ENCODE results near the gene DCDC2C.

DCDC2C gene

GRCh38 chr2:3867469-3867868, 164.1 kb downstream of the DCDC2C start:
- TF ChIP-seq, protein P1, sequence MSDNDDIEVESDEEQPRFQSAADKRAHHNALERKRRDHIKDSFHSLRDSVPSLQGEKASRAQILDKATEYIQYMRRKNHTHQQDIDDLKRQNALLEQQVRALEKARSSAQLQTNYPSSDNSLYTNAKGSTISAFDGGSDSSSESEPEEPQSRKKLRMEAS (IDR thresholded peaks at IDR 0.05; ENCODE audit: low read depth, low read length): no peak
- TF ChIP-seq CTCF (IDR thresholded peaks at IDR 0.05; ENCODE audit: low read depth, low read length) (no peak), POLR2A (IDR thresholded peaks at IDR 0.05; ENCODE audit: extremely low read depth, insufficient read length) (no peak), MYC (IDR thresholded peaks at IDR 0.05; ENCODE audit: low read depth, low read length) (no peak)

GRCh38 chr2:3868012-3868805, 164.8 kb downstream of the DCDC2C start:
- DNase-seq (ENCODE audit: low read depth): no peak
- H3K4me3 ChIP-seq (ENCODE audit: low read depth, low read length): no peak overlapping the region
- TF ChIP-seq POLR2A (IDR thresholded peaks at IDR 0.05; ENCODE audit: extremely low read depth, insufficient read length): no peak
- TF ChIP-seq CTCF (IDR thresholded peaks at IDR 0.05; ENCODE audit: low read depth, low read length): no peak
- TF ChIP-seq, protein P1 (IDR thresholded peaks at IDR 0.05; ENCODE audit: low read depth, low read length): no peak
- TF ChIP-seq MYC (IDR thresholded peaks at IDR 0.05; ENCODE audit: low read depth, low read length): no peak

More at GRCh38 chr2:3867469-3867868, 164.1 kb downstream of the DCDC2C start:
- H3K4me3 ChIP-seq (ENCODE audit: low read depth, low read length): no peak overlapping the region
- no peak for DNase-seq (ENCODE audit: low read depth)

DNA sequence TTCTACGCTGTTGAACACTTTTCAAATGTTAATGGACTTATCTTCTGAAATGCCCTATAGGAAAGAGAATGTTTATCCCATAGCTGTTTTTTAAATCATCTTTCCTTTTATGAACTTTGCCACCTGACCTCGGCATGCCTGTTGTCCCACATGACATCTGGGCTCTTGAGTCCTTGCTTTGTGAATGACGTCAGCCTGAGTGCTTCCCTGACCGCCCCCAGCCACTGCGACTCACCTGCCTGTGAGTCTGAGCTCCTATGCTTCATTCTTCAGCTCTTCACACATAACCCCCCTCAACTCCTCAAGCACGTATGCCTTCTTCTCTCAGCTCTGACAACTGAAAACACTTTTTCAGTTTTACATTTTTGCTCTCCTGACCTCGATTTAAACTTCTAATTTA, 166.8 kb downstream of the DCDC2C start:
- no peak overlapping the region for H3K4me3 ChIP-seq (ENCODE audit: low read depth, low read length)
- no peak for DNase-seq (ENCODE audit: low read depth)
- TF ChIP-seq POLR2A (IDR thresholded peaks at IDR 0.05; ENCODE audit: extremely low read depth, insufficient read length) (no peak), CTCF (IDR thresholded peaks at IDR 0.05; ENCODE audit: low read depth, low read length) (no peak), MYC (IDR thresholded peaks at IDR 0.05; ENCODE audit: low read depth, low read length) (no peak)
- TF ChIP-seq, protein P1 (IDR thresholded peaks at IDR 0.05; ENCODE audit: low read depth, low read length): no peak

GRCh38 chr2:3871002-3871401, 167.6 kb downstream of the DCDC2C start:
- no peak for TF ChIP-seq MYC (IDR thresholded peaks at IDR 0.05; ENCODE audit: low read depth, low read length)
- no peak for TF ChIP-seq CTCF (IDR thresholded peaks at IDR 0.05; ENCODE audit: low read depth, low read length)
- TF ChIP-seq, protein P1 (IDR thresholded peaks at IDR 0.05; ENCODE audit: low read depth, low read length): no peak
- TF ChIP-seq POLR2A (IDR thresholded peaks at IDR 0.05; ENCODE audit: extremely low read depth, insufficient read length): no peak
- peak; percentile 11 for DNase-seq (ENCODE audit: low read depth)
- no peak overlapping the region for H3K4me3 ChIP-seq (ENCODE audit: low read depth, low read length)

- H3K4me3 ChIP-seq (ENCODE audit: low read depth, low read length): no peak overlapping the region
- no peak for TF ChIP-seq MYC (IDR thresholded peaks at IDR 0.05; ENCODE audit: low read depth, low read length)
- TF ChIP-seq, protein P1 (IDR thresholded peaks at IDR 0.05; ENCODE audit: low read depth, low read length): no peak
- TF ChIP-seq POLR2A (IDR thresholded peaks at IDR 0.05; ENCODE audit: extremely low read depth, insufficient read length): no peak
- TF ChIP-seq CTCF (IDR thresholded peaks at IDR 0.05; ENCODE audit: low read depth, low read length): no peak
- DNase-seq (ENCODE audit: low read depth): no peak
Measured at GRCh38 chr2:3872451-3872850, 169.1 kb downstream of the DCDC2C start.

Data from NB4 (cell line).